Kidney epithelial cell (primary cell): Measurements from ENCODE around the gene MBNL2. TPM values are rescaled to one million over a fixed set of nuclear protein-coding genes. Genes with fewer than 3 reads are reported as not detected.

Source experiments
- DNase-seq: peaks from one replicate; pipeline ENCODE4 v3.0.0-alpha.2; 2010; ENCODE audit warnings: low read depth
- H3K27me3 ChIP-seq: 2 replicates; pipeline ENCODE4 v1.6.0; 2011; ENCODE audit warnings: low read length; ENCODE audit not compliant: control insufficient read depth, insufficient read depth
- H3K36me3 ChIP-seq: 2 replicates; pipeline ENCODE4 v1.5.1; 2011; ENCODE audit warnings: low read length; ENCODE audit not compliant: control insufficient read depth, insufficient read depth
- H3K4me3 ChIP-seq: 2 replicates; pipeline ENCODE4 v1.5.1; 2011; ENCODE audit warnings: low read depth, mild to moderate bottlenecking, control low read depth, low read length
- CTCF ChIP-seq: IDR thresholded peaks from 2 replicates; pipeline ENCODE4 v1.5.1; 2011; ENCODE audit warnings: mild to moderate bottlenecking, moderate library complexity, low read length, control low read depth, inconsistent platforms; ENCODE audit not compliant: insufficient read depth, poor library complexity, severe bottlenecking
- total RNA-seq: library from RNA; depleted of rRNA; stranded (reverse); fragments of >200 nt; gene quantifications from 2 replicates; pipeline ENCODE4 v1.2.3, GENCODE V29; 2015

MBNL2 gene
- total RNA-seq, 1 donor from 2014 or later = 42.4 TPM

- DNase-seq = no peak
- Histone ChIP-seq H3K4me3 (no peak overlapping the region), H3K36me3 (no peaks in the 10 kb centered on the region), H3K27me3 (no peaks in the 10 kb centered on the region)
- TF ChIP-seq CTCF = no peak
Observed at GRCh38 chr13:97414392-97414791, 192.3 kb downstream of the MBNL2 start.

GRCh38 chr13:97417698-97418097 lies 195.6 kb downstream of the MBNL2 start:
- DNase-seq = no peak
- no peak for TF ChIP-seq CTCF
- H3K36me3 ChIP-seq = no peaks in the 10 kb centered on the region

GRCh38 chr13:97422118-97423054 lies 200.3 kb downstream of the MBNL2 start:
- no peak for TF ChIP-seq CTCF
- Histone ChIP-seq H3K4me3 (no peak overlapping the region), H3K27me3 (no peaks in the 10 kb centered on the region), H3K36me3 (no peaks in the 10 kb centered on the region)
- DNase-seq = no peak

More at GRCh38 chr13:97417698-97418097, 195.6 kb downstream of the MBNL2 start:
- no peak overlapping the region for H3K4me3 ChIP-seq
- H3K27me3 ChIP-seq = no peaks in the 10 kb centered on the region

GRCh38 chr13:97423300-97424045 lies 201.3 kb downstream of the MBNL2 start:
- no peak for DNase-seq
- TF ChIP-seq CTCF = no peak
- H3K36me3 ChIP-seq = no peaks in the 10 kb centered on the region
- H3K27me3 ChIP-seq = no peaks in the 10 kb centered on the region
- H3K4me3 ChIP-seq = no peak overlapping the region

GRCh38 chr13:97425590-97425989 lies 203.5 kb downstream of the MBNL2 start:
- DNase-seq = no peak
- TF ChIP-seq CTCF = no peak
- H3K27me3 ChIP-seq = no peaks in the 10 kb centered on the region
- no peak overlapping the region for H3K4me3 ChIP-seq
- no peaks in the 10 kb centered on the region for H3K36me3 ChIP-seq
